ENCODE data around the gene NT5C.
A peak's percentile ranks its signal among the peaks of the same experiment; 100 is the strongest.

The NT5C gene

DNA sequence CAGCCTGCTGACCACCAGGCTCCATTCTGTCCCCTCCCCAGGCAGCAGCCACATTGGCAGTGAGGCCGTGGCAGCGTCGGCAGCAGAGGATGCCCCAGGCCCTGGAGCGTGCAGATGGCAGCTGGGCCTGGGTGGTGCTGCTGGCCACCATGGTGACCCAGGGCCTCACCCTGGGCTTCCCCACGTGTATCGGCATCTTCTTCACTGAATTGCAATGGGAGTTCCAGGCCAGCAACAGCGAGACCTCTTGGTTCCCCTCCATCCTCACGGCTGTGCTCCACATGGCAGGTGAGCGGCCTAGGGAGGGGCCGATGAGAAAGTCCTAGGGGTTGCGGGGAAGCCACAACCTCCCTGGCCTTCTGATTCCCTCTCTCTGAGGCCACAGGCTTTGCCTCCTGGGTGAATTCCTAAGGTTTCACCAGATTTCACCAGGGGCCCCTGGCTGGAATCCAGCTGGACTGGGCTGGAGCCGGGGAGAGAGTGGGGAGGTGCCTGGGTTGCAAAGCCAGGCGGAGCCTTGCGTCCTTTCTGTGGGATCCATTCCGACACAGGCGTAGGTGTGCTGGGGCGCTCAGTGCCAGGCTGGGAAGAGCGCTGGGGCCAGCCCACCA, 37.9 kb downstream of the NT5C start:
- no peaks in the 10 kb centered on the region for H3K27me3 Mint-ChIP-seq (ENCODE audit: low read depth)
- no peaks in the 10 kb centered on the region for H3K9me3 Mint-ChIP-seq
- H3K36me3 Mint-ChIP-seq (ENCODE audit: low read depth): peaks cover 3% of the 10 kb centered on the region
- peak overlapping the region in 1 of 3 experiments; percentile 77 for H3K27ac Mint-ChIP-seq
- H3K4me3 Mint-ChIP-seq: no peak overlapping the region
- no peak for TF ChIP-seq CTCF (IDR thresholded peaks at IDR 0.05; ENCODE audit: unreplicated experiment in 3 of 3)
- H3K4me1 Mint-ChIP-seq: peaks cover 40% of the 10 kb centered on the region

GRCh38 chr17:75091855-75092327, 39.7 kb downstream of the NT5C start:
- Mint-ChIP-seq H3K4me3 (peak overlapping the region; percentile 52 to 76 (median 73)), H3K4me1 (peaks cover 41% of the 10 kb centered on the region), H3K9me3 (no peaks in the 10 kb centered on the region), H3K36me3 (ENCODE audit: low read depth) (no peaks in the 10 kb centered on the region), H3K27me3 (ENCODE audit: low read depth) (no peaks in the 10 kb centered on the region), H3K27ac (peak overlapping the region; percentile 69 to 87 (median 77))
- TF ChIP-seq CTCF (IDR thresholded peaks at IDR 0.05; ENCODE audit: unreplicated experiment in 3 of 3): no peak

DNA sequence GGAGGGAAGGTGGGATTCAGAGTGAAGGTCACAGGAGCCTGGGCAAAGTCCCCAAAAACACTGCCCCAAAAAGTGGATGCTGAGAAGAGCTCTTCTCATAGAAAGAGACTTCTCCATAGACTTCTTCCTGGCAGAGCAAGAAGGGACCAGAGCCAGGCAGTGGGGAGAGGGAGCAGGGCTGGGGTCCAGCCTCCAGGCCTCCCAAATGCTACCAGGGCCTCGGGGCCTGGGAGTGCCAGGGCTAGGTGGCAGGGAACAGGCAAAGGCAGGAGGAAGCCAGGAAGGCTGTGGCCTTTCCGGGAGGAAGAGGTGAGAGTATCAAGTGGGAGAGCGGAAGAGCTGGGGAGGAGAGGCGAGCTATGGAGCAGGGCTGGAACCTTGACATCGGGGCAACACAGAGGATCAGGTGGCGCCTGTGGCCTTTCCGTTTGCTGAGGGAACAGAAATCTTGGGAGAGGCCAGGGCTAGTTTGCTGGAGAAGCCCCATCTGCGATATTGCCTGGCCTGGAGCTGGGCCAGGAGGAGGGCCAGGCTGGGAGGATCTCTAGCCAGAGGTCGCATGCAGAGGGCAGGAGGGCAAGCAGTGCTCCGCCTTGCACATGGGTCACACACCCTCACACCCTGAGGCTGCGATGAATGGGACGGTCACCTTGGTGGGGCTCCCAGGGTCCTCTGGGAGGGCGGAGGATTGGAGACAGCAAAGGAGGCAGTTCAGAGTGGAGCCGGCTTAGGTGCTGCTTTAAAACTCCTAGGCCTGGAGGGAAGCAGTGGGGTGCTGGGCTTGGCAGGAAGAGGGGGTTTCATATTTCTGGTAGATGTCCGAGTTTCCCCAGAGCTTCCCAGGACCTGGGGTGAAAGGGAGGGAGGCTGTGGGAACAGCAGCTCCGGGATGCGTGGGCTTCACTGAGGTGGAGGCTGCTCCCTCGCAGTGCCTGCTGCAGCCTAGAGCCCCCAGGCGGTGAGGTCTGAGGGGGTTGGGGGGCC, 40.4 kb downstream of the NT5C start:
- H3K4me1 Mint-ChIP-seq: peaks cover 47% of the 10 kb centered on the region
- no peaks in the 10 kb centered on the region for H3K27me3 Mint-ChIP-seq (ENCODE audit: low read depth)
- H3K27ac Mint-ChIP-seq: peak overlapping the region; percentile 69 to 87 (median 77)
- no peaks in the 10 kb centered on the region for H3K9me3 Mint-ChIP-seq
- no peak for TF ChIP-seq CTCF (IDR thresholded peaks at IDR 0.05; ENCODE audit: unreplicated experiment in 3 of 3)
- peak overlapping the region; percentile 52 to 76 (median 73) for H3K4me3 Mint-ChIP-seq
- no peaks in the 10 kb centered on the region for H3K36me3 Mint-ChIP-seq (ENCODE audit: low read depth)

DNA sequence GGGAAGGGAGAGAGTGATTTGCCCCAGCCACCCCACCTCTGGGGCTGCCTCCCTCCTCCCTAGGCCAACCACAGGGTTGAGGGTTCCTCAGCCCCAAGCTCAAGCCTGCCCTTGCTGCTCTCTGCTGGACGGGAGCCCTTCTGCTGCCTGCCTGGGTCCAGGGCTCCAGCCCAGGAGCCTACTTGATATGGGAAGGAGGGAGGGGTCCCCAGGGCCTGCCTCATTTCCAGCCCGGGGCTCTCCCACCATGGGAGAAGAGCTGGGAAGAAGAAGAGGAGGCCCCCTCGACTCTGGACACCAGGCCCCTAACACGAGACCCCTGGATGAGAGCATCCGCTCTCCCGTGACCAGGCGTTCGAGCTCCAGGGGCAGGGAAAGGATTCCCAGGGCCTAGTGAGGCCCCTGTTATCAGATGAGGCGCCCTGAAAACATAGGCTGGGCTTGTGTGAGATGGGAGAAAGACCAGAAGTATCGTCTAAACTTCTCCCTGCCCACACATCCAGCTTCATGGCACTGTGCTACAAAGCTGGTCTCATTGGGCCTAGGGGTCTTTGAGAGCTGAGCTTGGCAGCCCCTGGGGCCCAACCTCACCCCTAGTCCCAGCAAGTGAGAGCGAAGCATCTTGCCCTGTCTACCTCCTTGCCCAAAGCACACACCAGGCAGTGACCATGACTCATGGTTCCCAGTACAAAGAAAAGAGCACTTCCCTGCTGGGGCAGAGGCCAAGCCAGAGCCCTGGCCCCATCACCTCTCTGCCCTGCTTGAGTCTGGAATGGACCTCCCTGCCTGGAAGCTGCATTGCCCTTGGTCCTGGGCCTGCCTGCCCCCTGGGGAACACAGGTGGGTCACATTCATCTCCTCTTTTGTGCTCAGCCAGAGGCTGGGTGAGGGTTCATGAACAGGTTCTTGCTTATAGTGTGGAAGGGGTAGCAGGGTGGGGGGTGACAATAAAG, 42.8 kb downstream of the NT5C start:
- H3K4me3 Mint-ChIP-seq: peak overlapping the region; percentile 78 to 83 (median 82)
- H3K9me3 Mint-ChIP-seq: no peaks in the 10 kb centered on the region
- no peaks in the 10 kb centered on the region for H3K27me3 Mint-ChIP-seq (ENCODE audit: low read depth)
- TF ChIP-seq CTCF (IDR thresholded peaks at IDR 0.05; ENCODE audit: unreplicated experiment in 3 of 3): no peak
- peak overlapping the region; percentile 82 to 87 (median 86) for H3K27ac Mint-ChIP-seq
- no peaks in the 10 kb centered on the region for H3K36me3 Mint-ChIP-seq (ENCODE audit: low read depth)
- H3K4me1 Mint-ChIP-seq: peaks cover 59% of the 10 kb centered on the region

DNA sequence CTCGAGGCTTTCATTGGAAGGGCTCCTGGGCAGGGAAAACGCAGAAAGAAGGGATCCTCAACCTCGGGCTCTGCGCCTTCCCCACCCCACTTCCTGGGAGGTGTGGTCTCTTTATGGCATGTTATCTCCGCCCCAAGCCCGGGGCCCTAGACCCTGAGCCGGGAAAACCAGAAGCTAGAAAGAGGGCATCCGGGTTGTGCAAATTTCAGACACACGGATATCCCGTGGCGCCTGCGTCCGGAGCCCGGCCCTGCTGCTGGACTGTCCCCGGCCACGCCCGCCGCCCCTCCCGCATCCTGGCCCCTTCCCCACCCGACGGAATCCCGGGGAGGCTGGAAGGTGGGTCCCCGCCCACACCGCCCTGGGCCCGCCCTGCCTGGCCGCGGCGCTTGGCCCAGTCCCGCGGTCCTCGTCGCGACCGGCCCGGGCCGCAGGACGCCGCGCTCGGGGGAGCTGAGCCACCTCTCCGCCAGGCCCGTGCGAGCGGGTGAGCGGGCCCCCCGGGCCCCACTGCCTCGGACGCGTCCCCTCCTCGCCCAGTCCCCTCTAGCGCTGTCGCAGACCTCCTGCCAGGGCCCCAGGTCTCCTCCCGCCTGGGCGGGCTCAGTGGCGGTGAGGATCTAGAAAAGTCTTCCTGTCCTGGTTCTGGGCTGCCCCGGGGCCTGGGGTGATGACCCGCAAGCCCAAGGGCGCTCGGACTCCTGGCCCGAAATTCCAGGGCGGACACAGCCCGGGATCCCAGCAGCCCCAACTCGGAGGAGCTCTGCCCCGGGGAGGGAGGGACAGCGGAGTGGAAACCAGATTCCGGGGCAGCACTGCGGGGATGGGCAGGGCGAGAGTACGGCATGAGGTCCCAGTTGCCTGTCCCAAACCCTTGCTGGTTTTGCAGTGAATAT, 43.7 kb downstream of the NT5C start, which contains the start of gene SLC16A5:
Gene SLC16A5, plus strand, starts transcription at position 397 of the 896 bp plus-strand sequence. CDS start 5,683 bp downstream, outside the sequence.
- Mint-ChIP-seq H3K4me3 (peak within 1 kb of the TSS; percentile 78 to 84 (median 83)), H3K9me3 (no peaks in the 10 kb centered on the region), H3K36me3 (ENCODE audit: low read depth) (no peaks in the 10 kb centered on the region), H3K4me1 (peaks cover 59% of the 10 kb centered on the region), H3K27ac (peak within 1 kb of the TSS; percentile 86 to 87 (median 86)), H3K27me3 (ENCODE audit: low read depth) (no peaks in the 10 kb centered on the region)
- TF ChIP-seq CTCF (IDR thresholded peaks at IDR 0.05; ENCODE audit: unreplicated experiment in 3 of 3): no peak

All from nephron (organoid).